Measurements from ENCODE around the gene PIP5K1C.
A peak's percentile ranks its signal among the peaks of the same experiment; 100 is the strongest.

Gene PIP5K1C, protein sequence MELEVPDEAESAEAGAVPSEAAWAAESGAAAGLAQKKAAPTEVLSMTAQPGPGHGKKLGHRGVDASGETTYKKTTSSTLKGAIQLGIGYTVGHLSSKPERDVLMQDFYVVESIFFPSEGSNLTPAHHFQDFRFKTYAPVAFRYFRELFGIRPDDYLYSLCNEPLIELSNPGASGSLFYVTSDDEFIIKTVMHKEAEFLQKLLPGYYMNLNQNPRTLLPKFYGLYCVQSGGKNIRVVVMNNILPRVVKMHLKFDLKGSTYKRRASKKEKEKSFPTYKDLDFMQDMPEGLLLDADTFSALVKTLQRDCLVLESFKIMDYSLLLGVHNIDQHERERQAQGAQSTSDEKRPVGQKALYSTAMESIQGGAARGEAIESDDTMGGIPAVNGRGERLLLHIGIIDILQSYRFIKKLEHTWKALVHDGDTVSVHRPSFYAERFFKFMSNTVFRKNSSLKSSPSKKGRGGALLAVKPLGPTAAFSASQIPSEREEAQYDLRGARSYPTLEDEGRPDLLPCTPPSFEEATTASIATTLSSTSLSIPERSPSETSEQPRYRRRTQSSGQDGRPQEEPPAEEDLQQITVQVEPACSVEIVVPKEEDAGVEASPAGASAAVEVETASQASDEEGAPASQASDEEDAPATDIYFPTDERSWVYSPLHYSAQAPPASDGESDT

DNA sequence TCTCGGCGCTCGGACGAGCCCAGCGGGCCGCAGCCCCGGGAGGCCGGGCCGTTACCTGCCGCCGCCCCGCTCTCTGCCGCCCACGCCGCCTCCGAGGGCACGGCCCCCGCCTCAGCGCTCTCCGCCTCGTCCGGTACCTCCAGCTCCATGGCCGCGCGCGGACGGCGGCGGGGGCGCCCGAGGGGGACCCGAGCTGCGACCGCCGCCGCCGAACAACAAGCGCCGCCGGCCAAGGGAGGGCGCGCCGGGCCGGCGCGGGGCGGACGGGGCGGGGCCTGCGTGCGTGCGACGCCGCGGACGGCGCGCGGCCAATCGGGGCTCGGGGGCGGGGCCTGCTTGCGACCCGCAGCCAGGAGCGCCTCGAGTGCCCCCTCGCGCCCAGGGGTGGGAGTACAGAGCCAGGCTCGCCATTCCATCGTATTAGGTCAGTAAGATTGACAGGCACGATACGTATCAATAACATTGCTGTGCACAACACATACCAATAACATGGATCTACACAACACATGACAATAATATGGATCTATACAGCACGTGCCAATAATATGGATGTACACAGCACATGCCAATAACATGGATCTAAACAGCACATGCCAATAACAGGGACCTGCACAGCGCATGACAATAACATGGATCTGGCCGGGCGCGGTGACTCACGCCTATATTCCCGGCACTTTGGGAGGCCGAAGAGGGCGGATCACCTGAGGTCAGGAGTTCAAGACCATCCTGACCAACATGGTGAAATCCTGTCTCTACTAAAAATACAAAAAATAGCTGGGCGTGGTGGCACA lies at the start of gene PIP5K1C:
TSS of gene PIP5K1C (minus strand) at position 227 of the 791 bp plus-strand sequence. CDS start at position 149, 78 bp downstream.
- DNase-seq: peak; percentile 93

DNA sequence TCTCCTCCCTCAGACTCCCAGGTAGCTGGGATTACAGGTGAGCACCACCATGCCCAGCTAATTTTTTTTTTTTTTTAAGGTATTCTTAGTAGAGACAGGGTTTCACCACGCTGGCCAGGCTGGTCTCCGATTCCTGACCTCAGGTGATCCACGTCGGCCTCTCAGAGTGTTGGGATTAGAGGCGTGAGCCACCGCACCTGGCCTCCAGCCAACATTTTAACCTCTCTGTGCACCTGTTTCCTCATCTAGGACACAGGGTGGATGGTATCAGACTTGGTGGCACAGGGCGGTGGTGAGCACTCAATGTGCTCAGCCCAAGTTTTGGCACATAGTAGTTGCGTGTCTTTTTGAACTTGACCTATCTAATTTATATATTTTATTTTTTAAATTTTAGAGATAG lies 48.7 kb upstream of the PIP5K1C start:
- no peak for DNase-seq

DNA sequence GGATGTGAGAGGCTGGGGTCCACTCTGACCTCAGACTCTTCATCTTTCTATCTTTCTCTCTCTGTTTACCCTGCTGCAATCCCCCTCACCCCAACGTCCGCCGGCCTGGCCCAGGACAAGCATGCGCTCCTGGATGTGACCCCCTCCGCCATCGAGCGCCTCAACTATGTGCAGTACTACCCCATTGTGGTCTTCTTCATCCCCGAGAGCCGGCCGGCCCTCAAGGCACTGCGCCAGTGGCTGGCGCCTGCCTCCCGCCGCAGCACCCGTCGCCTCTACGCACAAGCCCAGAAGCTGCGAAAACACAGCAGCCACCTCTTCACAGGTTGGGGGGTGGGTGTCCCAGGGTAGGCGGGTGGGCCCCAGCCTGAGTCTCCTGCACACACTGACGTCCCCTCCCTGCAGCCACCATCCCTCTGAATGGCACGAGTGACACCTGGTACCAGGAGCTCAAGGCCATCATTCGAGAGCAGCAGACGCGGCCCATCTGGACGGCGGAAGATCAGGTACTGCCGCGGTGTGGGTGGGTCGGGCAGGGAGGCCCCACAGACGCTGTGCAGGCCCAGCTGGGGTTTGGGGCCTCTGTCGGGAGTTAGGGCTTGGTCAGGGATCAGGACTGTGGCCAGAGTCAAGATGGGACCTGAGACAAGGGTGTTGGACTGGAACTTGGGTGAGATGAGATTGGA lies 46.2 kb upstream of the PIP5K1C start:
- DNase-seq: no peak

DNA sequence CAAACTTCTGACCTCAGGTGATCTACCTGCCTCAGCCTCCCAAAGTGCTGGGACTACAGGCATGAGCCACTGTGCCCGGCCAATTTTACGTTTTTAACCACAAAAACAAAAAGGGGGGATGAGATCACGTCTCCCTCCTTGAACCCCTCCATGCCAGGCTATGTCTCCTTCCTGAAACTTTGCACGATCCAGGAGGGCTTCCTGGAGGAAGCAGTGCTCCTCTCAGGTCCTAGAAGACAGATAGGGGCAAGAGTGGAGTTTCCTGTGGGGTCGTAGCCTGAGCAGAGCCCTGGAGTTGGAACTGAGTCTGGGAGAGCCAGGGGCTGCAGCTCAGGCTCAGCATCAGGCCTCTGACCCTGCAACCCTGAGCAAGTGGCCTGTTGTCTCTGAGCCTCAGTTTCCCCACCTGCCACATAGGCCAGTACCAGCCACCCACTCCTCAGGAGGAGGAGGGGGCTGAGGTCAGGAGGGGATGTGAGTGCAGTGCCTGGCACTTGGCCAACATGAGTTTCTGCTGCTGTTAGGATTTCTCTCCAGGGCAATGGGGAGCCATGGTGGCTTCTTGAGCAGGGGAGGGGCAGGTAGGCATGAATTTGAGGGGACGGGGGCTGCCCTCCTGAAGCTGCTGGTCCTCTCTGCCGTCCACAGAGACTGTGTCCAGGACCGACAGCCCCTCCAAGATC lies 45.2 kb upstream of the PIP5K1C start:
- no peak for DNase-seq

DNA sequence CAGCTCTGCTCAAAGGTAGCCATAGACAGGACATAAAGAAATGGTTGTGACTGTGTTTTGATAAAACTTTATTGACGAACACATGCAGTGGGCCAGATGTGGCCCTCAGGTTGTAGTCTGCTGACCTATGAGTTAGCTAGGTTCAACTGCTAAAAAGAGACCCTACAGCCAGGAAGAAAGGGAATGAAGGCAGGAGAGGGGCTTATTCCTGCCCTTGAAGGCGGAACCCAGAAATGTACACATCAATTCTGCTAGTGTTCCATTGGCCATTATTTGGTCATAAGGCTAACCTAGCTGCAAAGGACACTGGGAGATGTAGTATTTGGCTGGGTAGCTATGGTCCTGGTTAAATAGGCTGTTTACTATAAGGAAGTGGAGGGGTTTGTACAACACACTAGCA lies 43.2 kb upstream of the PIP5K1C start:
- no peak for DNase-seq

DNA sequence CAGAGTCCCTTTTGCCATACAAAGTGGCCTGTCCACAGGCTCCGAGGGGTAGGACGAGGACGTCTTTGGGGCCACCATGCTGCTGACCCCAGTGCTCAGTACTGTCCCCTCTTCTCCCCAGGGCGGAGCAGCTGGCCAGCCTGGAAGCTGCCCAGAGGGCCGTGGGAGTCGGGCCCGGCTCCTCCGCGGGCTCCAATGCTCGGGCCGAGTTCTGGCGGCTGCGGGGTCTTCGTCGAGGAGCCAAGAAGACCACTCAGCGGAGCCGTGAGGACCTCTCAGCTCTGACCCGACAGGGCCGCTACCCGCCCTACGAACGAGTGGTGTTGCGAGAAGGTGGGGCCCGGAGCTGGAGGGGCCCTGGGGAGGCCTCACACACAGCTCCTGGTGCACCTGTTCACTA lies 40.2 kb upstream of the PIP5K1C start:
- DNase-seq: no peak

DNA sequence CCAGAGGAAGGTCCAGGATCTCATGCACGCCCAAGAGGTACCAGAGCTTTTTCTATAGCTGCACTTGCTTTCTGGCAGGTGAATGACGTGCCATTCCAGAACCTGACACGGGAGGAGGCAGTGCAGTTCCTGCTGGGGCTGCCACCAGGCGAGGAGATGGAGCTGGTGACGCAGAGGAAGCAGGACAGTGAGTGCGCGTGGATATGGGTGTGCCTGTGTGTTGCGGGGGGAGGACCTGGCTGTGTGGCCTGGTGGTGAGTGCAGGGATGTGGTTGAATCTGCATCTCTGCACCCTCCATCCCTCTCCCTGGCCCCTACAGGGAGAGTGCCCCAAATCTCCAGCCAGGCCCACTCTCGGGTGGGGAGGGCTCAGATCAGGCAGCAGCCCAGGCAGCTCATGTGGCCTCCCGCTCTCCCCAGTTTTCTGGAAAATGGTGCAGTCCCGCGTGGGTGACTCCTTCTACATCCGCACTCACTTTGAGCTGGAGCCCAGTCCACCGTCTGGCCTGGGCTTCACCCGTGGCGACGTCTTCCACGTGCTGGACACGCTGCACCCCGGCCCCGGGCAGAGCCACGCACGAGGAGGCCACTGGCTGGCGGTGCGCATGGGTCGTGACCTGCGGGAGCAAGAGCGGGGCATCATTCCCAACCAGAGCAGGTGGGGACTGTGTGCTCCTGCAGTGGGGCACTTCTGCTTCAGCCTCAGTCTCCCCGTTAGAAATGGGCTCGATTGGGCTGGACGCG lies 38.4 kb upstream of the PIP5K1C start:
- DNase-seq: no peak

DNA sequence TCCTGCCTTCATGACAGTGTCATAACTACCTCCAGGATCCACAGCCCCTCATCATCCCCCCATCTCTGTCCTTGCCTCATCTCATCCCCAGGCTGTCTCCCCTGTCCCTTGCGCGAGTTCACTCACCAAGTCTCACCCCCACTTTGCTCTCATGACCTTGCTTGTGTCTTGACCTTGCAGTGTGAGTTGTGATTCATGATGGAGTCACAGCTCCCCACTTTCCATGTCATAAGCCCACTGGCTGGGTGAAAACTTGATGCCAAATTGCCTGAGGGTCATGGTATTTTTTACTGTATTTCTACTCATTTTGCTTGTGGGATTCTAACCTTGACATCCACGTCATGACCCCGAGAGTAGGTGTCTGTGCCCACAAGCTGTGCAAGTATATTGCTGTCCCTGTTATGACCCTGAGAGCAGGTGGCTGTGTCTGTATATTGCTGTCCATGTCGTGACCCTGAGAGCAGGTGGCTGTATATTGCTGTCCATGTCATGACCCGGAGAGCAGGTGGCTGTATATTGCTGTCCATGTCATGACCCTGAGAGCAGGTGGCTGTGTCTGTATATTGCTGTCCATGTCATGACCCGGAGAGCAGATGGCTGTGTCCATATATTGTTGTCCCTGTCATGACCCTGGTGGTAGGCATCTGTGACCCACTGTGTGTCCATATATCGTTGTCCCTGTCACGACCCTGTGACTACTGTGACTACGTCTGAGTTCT lies 37.4 kb upstream of the PIP5K1C start:
- DNase-seq: no peak

DNA sequence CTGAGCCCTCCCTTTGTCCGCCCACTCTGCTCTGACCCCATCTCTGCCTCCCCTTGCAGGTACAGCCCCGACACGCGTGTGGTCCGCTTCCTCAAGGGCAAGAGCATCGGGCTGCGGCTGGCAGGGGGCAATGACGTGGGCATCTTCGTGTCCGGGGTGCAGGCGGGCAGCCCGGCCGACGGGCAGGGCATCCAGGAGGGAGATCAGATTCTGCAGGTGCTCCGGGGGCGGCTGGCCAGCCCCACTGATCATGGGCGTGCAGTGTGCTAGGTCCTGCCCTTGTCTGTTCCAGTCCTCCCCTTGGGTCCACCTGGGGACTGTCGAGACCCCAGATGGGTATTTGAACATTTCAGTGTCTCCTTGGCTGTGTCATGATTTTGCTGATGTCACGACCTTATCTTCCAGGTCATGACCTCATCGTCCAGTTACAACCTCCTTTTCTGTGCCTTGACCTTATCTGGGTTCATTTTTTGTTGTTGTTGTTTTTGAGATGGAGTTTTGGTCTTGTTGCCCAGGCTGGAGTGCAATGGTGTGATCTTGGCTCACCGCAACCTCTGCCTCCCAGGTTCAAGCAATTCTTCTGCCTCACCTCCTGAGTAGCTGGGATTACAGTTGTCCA lies 35.9 kb upstream of the PIP5K1C start:
- DNase-seq: no peak

DNA sequence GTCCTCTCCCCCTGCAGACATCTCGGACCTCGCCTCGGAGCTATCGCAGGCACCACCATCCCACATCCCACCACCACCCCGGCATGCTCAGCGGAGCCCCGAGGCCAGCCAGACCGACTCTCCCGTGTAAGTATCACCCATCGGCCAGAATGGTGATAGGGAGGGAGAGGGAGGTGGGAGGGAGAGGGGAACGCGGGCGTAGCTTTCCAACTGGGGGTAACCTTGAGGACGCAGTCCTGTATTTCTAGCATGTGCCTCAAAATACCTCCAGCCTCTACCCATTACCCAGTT lies 34.0 kb upstream of the PIP5K1C start:
- DNase-seq: no peak

DNA sequence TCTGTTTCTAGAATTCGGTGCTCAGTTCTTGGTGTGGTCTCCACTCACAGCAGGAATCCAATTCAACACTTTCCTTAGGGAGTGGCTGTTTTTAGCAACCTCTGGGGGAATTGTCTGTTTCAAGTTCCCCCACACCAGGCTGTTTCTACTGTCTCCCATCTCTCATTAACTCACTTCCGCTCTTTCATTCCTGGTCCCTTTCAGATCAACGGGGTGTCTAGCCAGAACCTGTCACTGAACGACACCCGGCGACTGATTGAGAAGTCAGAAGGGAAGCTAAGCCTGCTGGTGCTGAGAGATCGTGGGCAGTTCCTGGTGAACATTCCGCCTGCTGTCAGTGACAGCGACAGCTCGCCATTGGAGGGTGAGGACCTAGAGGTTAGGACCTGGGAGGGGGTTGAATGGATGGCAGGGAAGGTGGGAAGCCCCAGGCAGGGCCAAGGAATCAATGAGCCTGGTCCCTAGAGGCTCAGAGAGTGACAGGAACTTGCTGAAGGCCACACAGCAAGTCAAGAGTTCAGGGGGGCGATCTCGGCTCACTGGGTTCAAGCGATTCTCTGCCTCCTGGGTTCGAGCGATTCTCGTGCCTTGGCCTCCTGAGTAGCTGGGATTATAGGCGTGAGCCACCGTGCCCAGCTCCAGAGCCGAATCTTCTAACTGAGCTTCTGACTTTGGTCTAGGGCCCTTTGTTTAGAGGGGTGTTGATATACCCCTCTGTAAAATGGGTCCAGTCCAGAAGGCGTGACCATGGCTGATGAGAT lies 33.5 kb upstream of the PIP5K1C start:
- DNase-seq: no peak

DNA sequence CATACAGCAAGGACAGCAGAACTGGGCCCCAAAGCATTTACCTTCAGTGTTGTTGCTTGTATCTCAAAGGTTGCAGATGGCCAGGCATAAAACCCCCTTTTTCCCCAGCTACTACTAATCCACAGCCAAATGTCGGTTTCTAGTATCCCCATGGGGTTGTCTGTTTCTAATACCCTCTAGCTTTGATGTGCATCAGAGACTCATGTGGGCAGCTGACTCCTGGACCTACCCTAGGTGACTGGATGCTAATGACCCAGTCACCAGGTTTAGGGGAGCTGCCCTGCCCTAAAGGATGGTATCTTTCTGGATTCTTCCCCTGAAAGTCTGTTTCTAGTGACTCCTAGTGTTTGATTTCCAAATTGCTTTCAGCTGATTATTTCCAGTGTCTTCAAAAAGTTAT lies 31.8 kb upstream of the PIP5K1C start:
- no peak for DNase-seq

DNA sequence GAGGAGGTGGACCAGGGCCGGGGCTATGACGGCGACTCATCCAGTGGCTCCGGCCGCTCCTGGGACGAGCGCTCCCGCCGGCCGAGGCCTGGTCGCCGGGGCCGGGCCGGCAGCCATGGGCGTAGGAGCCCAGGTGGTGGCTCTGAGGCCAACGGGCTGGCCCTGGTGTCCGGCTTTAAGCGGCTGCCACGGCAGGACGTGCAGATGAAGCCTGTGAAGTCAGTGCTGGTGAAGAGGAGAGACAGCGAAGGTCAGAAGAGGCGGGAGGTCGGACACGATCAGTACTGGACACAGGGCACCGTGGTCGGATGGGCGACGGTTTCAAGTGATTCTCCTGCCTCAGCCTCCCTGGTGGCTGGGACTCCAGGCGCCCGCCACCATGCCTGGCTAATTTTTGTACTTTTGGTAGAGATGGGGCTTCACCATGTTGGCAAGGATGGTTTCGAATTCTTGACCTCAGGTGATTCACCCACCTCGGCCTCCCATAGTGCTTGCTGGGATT lies 30.2 kb upstream of the PIP5K1C start:
- DNase-seq: no peak

DNA sequence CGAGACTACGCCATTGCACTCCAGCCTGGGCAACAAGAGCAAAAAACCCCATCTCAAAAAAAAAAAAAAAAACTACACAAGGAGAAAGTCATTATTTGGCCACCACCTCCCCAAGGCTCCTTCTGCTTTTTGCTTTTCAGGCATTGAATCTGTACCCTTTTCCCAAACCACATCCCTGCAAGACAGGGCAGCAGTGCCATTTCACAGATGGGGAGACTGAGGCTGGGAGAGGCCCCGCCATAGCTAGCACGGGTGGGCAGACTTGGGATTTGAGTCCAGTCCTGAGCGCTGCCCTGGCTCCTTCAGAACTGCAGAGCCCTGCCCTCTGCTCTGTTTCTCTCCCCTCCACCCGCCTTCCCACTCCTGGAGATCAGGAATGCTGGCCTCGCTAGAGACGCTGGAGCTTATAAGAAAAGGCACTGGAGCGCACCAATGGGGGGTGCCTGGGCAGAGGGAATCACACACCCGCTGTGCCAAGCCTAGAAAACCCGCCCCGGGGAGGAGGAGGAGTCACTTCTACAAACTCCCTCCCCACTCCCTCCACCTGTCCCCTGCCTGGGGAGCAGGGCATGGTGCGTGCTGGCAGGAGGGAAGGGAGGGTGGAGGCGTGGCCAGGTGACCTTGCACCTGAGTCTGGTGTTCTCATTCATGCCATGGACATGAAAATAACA lies 25.5 kb upstream of the PIP5K1C start:
- no peak for DNase-seq

DNA sequence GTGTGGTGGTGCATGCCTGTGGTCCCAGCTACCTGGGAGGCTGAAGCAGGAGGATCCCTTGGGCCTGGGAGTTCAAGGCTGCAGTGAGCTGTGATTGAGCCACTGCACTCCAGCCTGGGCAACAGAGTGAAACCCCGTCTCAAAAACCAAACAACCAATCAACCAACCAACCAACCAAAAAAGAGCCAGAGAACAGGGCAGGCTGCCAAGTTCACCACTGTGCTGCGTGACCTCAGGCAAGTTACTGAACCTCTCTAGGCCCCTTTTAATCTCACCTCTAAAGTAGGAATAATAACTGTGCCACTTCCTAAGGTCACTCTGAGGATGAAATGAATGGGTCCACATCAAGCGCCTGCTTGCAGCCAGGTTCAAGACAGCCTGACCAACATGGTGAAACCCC lies 24.9 kb upstream of the PIP5K1C start:
- no peak for DNase-seq

DNA sequence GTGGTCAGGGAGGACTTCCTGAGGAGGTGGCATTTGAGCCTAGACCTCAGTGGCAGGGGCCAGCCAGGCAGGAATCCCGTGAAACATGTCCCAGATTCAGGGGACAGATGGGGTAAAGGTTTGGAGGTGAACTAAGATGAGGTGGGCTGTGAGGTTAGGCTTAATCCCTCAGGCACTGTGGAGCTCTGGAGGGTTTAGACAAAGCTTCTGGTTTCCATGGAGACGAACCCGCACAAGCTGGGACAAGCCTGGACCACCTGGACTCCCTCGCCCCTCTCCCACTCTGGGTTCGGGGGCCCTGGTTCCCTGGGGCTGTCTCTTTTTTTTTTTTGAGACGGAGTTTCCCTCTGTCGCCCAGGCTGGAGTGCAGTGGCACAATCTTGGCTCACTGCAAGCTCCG lies 23.6 kb upstream of the PIP5K1C start:
- no peak for DNase-seq

DNA sequence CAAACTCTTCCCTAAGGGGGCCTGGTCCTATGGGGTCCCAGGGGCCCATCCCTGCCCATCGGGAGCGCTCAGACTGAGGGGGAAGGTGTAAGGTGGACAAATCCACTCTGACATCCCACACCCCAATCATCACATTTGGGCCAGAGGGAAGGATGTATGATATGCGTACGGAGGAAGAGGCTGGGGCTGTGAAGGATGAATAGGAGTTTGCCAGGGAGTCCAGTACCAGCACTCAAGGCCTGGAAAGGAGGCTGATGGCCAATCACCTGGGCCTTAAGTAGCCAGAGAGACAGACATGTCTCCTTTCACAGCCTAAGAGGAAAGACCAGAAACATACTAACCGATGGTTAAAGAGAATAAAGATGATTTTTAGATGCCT lies 22.8 kb upstream of the PIP5K1C start:
- DNase-seq: no peak

DNA sequence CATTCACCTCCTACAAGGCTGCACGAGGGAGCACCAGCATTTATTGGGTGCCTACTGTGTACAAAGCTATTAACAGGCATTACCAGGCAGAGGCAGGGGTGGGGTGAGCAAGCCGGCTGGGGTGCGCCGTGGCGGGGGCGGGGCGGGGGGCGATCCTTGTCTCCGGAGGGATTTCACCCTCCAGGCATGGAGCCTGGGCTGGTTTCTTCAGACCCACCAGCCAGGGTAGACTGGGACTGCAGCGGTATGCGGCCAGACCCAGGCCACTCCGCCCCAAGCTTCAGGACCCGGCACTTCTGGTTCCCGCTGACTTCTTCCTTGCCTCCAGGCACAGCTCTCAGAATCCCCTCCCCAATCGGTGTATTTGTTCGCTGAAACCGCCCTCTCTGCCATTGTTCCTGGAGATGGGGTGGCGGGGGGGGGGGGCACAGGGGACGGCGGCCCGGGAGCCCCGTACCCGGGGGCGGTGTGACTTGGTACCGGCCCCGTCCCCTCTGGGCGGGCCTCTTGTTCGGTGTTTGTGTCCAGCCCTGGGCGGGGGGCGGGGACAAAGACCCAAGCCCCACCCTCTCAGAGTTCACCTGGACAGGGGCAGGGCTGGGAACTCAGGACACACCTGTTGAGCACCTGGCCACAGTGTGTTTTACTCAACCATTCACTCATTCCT lies 22.3 kb upstream of the PIP5K1C start:
- no peak for DNase-seq
